GM12864 (cell line): Measurements from ENCODE around the gene USP20.

Experiments used
- DNase-seq: peaks from one replicate; pipeline ENCODE4 v3.0.0-alpha.2; 2011; ENCODE audit warnings: low read depth
- H3K4me3 ChIP-seq: 2 replicates; pipeline ENCODE4 v1.5.1; 2011; ENCODE audit warnings: mild to moderate bottlenecking, low read depth, low read length, control low read depth
- TF ChIP-seq, protein P1 (sequence below): IDR thresholded peaks from 2 replicates; pipeline ENCODE4 v1.5.1; 2011; ENCODE audit warnings: low read depth, mild to moderate bottlenecking, moderate library complexity, low read length, control low read depth, inconsistent platforms; ENCODE audit errors: missing control alignments

USP20 gene

GRCh38 chr9:129851821-129852220 lies 16.6 kb downstream of the USP20 start:
- no peak for DNase-seq
- H3K4me3 ChIP-seq = no peak overlapping the region
- TF ChIP-seq, protein P1, sequence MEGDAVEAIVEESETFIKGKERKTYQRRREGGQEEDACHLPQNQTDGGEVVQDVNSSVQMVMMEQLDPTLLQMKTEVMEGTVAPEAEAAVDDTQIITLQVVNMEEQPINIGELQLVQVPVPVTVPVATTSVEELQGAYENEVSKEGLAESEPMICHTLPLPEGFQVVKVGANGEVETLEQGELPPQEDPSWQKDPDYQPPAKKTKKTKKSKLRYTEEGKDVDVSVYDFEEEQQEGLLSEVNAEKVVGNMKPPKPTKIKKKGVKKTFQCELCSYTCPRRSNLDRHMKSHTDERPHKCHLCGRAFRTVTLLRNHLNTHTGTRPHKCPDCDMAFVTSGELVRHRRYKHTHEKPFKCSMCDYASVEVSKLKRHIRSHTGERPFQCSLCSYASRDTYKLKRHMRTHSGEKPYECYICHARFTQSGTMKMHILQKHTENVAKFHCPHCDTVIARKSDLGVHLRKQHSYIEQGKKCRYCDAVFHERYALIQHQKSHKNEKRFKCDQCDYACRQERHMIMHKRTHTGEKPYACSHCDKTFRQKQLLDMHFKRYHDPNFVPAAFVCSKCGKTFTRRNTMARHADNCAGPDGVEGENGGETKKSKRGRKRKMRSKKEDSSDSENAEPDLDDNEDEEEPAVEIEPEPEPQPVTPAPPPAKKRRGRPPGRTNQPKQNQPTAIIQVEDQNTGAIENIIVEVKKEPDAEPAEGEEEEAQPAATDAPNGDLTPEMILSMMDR = no peak

GRCh38 chr9:129852579-129852978 lies 17.3 kb downstream of the USP20 start:
- no peak for DNase-seq
- TF ChIP-seq, protein P1 = no peak
- no peak overlapping the region for H3K4me3 ChIP-seq

GRCh38 chr9:129853614-129854013 lies 18.4 kb downstream of the USP20 start:
- no peak overlapping the region for H3K4me3 ChIP-seq
- TF ChIP-seq, protein P1 = no peak
- DNase-seq = no peak

DNA sequence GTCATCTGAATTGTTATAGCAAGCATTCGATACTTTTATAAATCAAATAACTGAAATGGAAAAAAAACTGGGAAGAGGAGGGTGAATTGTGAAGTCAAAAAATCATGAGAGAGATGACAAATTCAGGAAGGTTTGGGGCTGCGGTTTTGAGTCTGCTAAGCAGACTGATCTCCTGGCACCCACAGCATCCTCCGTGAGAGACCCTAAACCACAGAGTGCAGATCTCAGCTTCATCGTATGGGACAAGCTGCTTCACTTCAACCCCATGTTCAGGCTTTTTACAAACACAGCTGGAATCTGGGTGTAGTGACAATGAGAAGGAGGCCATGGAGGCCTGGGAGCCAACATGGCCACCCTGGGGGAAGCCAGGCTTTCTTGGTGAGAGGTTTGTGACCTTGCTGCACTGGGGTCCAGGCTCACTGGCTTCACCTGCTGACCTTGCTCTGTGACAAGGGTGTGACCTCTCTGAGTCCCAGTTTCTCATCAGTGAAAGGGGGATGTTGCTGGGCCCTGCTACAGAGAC lies 19.4 kb downstream of the USP20 start:
- no peak for DNase-seq
- TF ChIP-seq, protein P1 = no peak
- no peak overlapping the region for H3K4me3 ChIP-seq

DNA sequence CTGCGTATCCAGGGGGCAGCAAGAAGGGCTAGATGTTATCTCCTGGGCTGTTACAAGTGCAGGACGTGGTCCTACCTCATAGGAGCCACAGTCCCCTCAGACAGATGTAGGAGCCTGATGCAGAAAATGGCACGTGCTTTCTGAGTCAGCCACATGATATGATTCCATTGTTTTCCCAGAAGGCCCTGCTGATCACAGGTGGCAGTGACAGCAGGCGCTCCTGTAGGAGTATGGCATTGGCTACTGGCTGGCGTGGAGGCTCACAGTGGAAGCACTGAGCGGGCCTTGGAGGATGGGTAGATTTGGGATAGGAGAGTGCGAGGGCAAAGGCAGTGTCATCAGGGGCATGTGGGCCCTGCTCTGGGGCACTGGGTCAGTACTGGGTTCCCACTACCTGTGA lies 21.9 kb downstream of the USP20 start:
- TF ChIP-seq, protein P1 = no peak
- no peak overlapping the region for H3K4me3 ChIP-seq
- no peak for DNase-seq

DNA sequence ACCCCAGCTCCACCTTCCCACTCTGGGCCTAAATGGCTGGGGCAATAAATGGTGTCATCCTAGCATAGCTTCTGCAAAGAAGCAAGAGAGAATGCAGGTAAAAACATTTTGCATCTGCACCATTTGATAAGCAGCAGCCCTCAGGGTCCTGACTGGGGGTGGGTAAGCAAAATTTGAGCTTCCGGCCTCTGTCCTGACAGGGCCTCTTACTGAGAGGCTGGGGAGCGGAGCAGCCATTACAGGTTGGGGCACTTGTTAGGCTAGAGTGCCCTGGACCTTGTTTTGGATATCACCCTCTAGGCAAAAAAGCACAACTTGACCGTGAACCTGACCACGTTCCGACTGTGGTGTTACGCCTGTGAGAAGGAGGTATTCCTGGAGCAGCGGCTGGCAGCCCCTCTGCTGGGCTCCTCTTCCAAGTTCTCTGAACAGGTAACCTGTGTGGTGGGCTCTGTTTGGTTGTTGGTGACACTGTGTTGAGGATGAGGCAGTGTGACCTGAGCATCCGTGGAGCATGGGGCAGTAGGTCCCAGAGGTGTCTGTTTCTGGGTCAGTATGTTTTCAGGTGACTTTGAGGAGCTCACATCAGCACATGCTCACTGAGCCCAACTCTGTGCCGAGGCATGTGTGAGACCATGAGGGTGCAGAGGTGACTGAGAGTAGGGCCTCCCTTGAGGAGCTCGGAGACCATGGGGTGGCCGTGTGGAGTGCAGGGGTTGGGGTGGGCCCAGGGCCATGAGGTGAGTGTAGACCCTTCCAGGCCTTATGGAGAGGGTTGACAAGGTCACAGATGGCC lies 23.1 kb downstream of the USP20 start:
- no peak overlapping the region for H3K4me3 ChIP-seq
- no peak for DNase-seq
- TF ChIP-seq, protein P1 = no peak
